Retinal pigment epithelial cell (primary cell): ENCODE results near the gene ARAP2.

Experiments used
- DNase-seq: peaks from one replicate; pipeline ENCODE4 v3.0.0-alpha.2; 2010; ENCODE audit warnings: low read depth
- H3K4me3 ChIP-seq: 2 replicates; pipeline ENCODE4 v1.5.1; 2011; ENCODE audit warnings: mild to moderate bottlenecking, low read length, control low read depth, moderate library complexity
- TF ChIP-seq, protein P1 (sequence below): conservative IDR thresholded peaks from 2 replicates; pipeline ENCODE4 v1.5.1; 2011; ENCODE audit warnings: low read depth, low read length, control low read depth, inconsistent platforms

The ARAP2 gene

GRCh38 chr4:36130641-36131040 is 113.7 kb downstream of the ARAP2 start:
- DNase-seq = no peak
- TF ChIP-seq, protein P1, sequence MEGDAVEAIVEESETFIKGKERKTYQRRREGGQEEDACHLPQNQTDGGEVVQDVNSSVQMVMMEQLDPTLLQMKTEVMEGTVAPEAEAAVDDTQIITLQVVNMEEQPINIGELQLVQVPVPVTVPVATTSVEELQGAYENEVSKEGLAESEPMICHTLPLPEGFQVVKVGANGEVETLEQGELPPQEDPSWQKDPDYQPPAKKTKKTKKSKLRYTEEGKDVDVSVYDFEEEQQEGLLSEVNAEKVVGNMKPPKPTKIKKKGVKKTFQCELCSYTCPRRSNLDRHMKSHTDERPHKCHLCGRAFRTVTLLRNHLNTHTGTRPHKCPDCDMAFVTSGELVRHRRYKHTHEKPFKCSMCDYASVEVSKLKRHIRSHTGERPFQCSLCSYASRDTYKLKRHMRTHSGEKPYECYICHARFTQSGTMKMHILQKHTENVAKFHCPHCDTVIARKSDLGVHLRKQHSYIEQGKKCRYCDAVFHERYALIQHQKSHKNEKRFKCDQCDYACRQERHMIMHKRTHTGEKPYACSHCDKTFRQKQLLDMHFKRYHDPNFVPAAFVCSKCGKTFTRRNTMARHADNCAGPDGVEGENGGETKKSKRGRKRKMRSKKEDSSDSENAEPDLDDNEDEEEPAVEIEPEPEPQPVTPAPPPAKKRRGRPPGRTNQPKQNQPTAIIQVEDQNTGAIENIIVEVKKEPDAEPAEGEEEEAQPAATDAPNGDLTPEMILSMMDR = no peak
- no peak overlapping the region for H3K4me3 ChIP-seq

- DNase-seq = no peak
- H3K4me3 ChIP-seq = no peak overlapping the region
- TF ChIP-seq, protein P1 = no peak
Observed at GRCh38 chr4:36128689-36129088, 115.6 kb downstream of the ARAP2 start.

DNA sequence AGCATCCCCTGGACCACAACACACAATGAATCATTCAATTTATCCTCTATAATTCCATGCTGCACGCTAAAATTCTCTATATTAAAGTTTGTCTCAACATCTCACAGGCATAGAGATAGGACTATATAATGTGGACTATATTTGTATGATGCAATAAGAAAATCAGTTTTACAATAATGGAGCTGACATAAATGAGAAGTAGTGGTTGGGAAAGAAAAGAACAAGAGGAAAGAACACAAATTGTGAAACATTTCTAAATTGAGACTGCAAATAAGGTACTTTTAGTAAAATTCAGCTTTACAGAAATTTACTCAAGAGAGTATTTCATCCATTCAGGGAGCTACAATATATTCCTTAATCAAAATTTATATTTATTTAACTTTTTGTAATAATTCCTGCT is 120.4 kb downstream of the ARAP2 start:
- TF ChIP-seq, protein P1 = no peak

DNA sequence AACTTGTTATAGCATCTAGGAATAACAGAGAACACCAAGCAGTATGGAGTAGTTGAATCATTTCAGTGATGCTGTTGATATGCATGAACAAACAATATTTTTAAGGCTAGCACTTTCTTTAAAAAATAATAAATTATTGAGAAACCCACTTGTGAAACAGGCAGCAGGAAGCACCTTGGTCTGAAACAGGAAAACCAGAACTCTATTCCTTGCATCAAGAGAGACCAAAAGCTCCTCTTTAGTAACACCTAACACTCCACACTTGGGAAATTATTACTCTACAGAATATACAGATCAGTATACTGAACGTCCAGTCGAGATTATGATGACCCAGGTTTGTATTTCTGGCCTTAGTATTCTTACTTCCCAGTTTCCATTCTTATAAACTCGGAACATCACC is 129.0 kb downstream of the ARAP2 start:
- TF ChIP-seq, protein P1 = no peak
- DNase-seq = no peak
- no peak overlapping the region for H3K4me3 ChIP-seq

More for the DNA sequence above, 120.4 kb downstream of the ARAP2 start:
- H3K4me3 ChIP-seq = no peak overlapping the region
- no peak for DNase-seq

GRCh38 chr4:36111172-36111571 is 133.1 kb downstream of the ARAP2 start:
- DNase-seq = no peak
- no peak overlapping the region for H3K4me3 ChIP-seq
- TF ChIP-seq, protein P1 = no peak

- DNase-seq = no peak
- no peak overlapping the region for H3K4me3 ChIP-seq
- TF ChIP-seq, protein P1 = no peak
Observed at GRCh38 chr4:36099509-36099908, 144.8 kb downstream of the ARAP2 start.

DNA sequence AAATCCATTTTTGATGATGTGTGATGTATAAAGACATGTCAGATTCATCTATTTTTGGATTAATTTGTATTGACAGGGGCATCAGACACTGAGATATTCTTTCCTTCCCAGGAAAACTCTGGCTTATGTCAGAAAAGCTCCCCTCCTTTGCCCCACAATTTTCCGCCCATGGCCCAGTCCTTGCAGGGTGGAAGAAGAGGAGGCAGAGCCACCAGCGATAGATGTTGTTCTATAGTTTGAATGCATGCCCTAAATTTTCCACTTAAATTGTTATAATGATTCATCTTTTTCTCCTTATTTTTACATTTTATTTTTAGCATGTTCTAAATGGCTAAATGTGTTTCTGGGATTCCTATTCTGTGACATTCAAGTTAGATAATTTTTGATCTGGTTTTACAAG is 149.3 kb downstream of the ARAP2 start:
- H3K4me3 ChIP-seq = no peak overlapping the region
- DNase-seq = no peak
- TF ChIP-seq, protein P1 = no peak
